K562 (cell line): Measurements from ENCODE around the gene DCP1B. TPM values are rescaled to one million over a fixed set of nuclear protein-coding genes. Genes with fewer than 3 reads are reported as not detected.

ENCODE experiments used
- ATAC-seq: fragments of 200-7000 bp; cut with Tn5 transposase; 3 replicates; pipeline ENCODE4 v1.9.1; 2020; ENCODE audit warnings: moderate library complexity
- BruUV-seq: library from RNA; stranded (reverse); fragments of 400-500 nt; replicated peaks from 2 replicates; lab custom pipeline; 2021; lab: Mats Ljungman, UMichigan
- CTCF ChIA-PET: fragments of 300-600 bp; formaldehyde crosslinking; extraction: SDS; loops from one replicate; lab custom pipeline; 2021; ENCODE audit warnings: low intra/inter-chr PET ratio; lab: Yijun Ruan, JAX
- POLR2A ChIA-PET: fragments of 300-600, 350-650 bp; sonication (Branson Sonifier 250); formaldehyde crosslinking; extraction: SDS; loops from one replicate; lab custom pipeline; 2021; ENCODE audit warnings: antibody characterized with exemption, inconsistent platforms; lab: Yijun Ruan, JAX
- DNase-seq, 4 experiments: peaks; one replicate each; pipeline versions ENCODE4 v3.0.0 to v3.0.0-alpha.2; 2011 to 2018; ENCODE audit warnings: low spot score in 3 of 4, mixed read lengths in 3 of 4; ENCODE audit errors: extremely low read depth in 1 of 4
- FAIRE-seq: peaks from 2 replicates; lab custom pipeline; 2011; peaks lifted over from hg19 to GRCh38; lab: Jason Lieb, UNC
- H2AFZ ChIP-seq: 2 replicates; pipeline ENCODE4 v1.6.0; 2011; ENCODE audit warnings: low read depth, low read length, control low read depth, inconsistent platforms
- H3K27ac ChIP-seq: fragments of 200-600 bp; 3 replicates; pipeline ENCODE4 v1.8.0; 2011; ENCODE audit warnings: low read depth, mild to moderate bottlenecking, control low read depth, inconsistent platforms, low read length, moderate library complexity, mixed read lengths; ENCODE audit errors: extremely low read depth
- H3K27me3 ChIP-seq, 2 experiments: fragments of 300-600 bp in 1 of 2; 2 replicates in 1 of 2; 3 replicates in 1 of 2; pipeline versions ENCODE4 v1.6.0 to v1.8.0; 2011; ENCODE audit warnings: inconsistent platforms in 2 of 2, low read length in 2 of 2, mild to moderate bottlenecking in 1 of 2, mixed read lengths in 1 of 2, moderate library complexity in 1 of 2; ENCODE audit not compliant: control insufficient read depth in 2 of 2, insufficient read depth in 2 of 2
- H3K36me3 ChIP-seq: fragments of 300-600 bp; 3 replicates; pipeline ENCODE4 v1.8.0; 2011; ENCODE audit warnings: mild to moderate bottlenecking, low read length, inconsistent platforms; ENCODE audit not compliant: control insufficient read depth, insufficient read depth
- H3K4me1 ChIP-seq, 2 experiments: fragments of 200-600 bp in 1 of 2; replicated peaks in 1 of 2; 2 replicates in 1 of 2; 3 replicates in 1 of 2; pipeline versions ENCODE4 v1.5.1 to v1.8.0; 2011; ENCODE audit warnings: inconsistent platforms in 2 of 2, low read length in 2 of 2, mild to moderate bottlenecking in 1 of 2, mixed read lengths in 1 of 2, moderate library complexity in 1 of 2; ENCODE audit not compliant: control insufficient read depth in 2 of 2, insufficient read depth in 2 of 2
- H3K4me2 ChIP-seq: 2 replicates; pipeline ENCODE4 v1.6.1; 2011; ENCODE audit warnings: low read length, control low read depth, inconsistent platforms, mixed read lengths; ENCODE audit not compliant: insufficient read depth
- H3K4me3 ChIP-seq: fragments of 200-600 bp; sonication (generic), shearing (Covaris generic); 2 replicates; pipeline ENCODE4 v1.5.1; 2016; ENCODE audit warnings: control low read depth, inconsistent platforms
- H3K79me2 ChIP-seq: fragments of 200-600 bp; 3 replicates; pipeline ENCODE4 v1.8.0; 2011; ENCODE audit warnings: low read length, inconsistent platforms; ENCODE audit not compliant: control insufficient read depth, insufficient read depth
- H3K9ac ChIP-seq, 2 experiments: 2 replicates each; pipeline versions ENCODE4 v1.6.0 to v1.6.1; 2011; ENCODE audit warnings: low read depth in 2 of 2, low read length in 2 of 2, control low read depth in 1 of 2, inconsistent platforms in 1 of 2, mild to moderate bottlenecking in 1 of 2, mixed read lengths in 1 of 2; ENCODE audit not compliant: insufficient read depth in 1 of 2
- H3K9me1 ChIP-seq: one replicate; pipeline ENCODE4 v1.6.0; 2011; ENCODE audit warnings: inconsistent platforms, mild to moderate bottlenecking, low read length, moderate library complexity; ENCODE audit not compliant: control insufficient read depth, insufficient read depth
- H3K9me3 ChIP-seq: replicated peaks from 2 replicates; pipeline ENCODE4 v1.5.1; 2011; ENCODE audit warnings: low read depth, low read length, inconsistent platforms; ENCODE audit not compliant: control insufficient read depth, insufficient read depth
- H4K20me1 ChIP-seq: replicated peaks from 2 replicates; pipeline ENCODE4 v1.6.1; 2011; ENCODE audit warnings: low read length, inconsistent platforms, mixed read lengths; ENCODE audit not compliant: control insufficient read depth, insufficient read depth
- ADNP ChIP-seq: fragments of 200-800 bp; sonication (Bioruptor generic); IDR thresholded peaks from 2 replicates; pipeline ENCODE4 v1.6.1; 2016; ENCODE audit warnings: missing genetic modification characterization, missing compliant biosample characterization
- BMI1 ChIP-seq: fragments of 150-350 bp; IDR thresholded peaks from 2 replicates; pipeline ENCODE4 v1.6.1; 2014; ENCODE audit warnings: low read length
- CLOCK ChIP-seq: fragments of 250-450 bp; sonication (Bioruptor Pico); IDR thresholded peaks from 2 replicates; pipeline ENCODE4 v1.4.0; 2020; ENCODE audit warnings: mild to moderate bottlenecking, moderate library complexity, borderline replicate concordance
- COPS2 ChIP-seq: fragments of 450-650 bp; conservative IDR thresholded peaks from 2 replicates; pipeline ENCODE4 v1.6.1; 2016; ENCODE audit warnings: mild to moderate bottlenecking, moderate library complexity
- CREB1 ChIP-seq, 2 experiments: sonication (generic) in 1 of 2; formaldehyde crosslinking in 1 of 2; IDR thresholded peaks; 2 replicates each; pipeline versions ENCODE4 v1.6.1 to v1.8.0; 2012 to 2022; ENCODE audit warnings: inconsistent platforms in 1 of 2, mild to moderate bottlenecking in 1 of 2, missing genetic modification reagents in 1 of 2, moderate library complexity in 1 of 2
- RBFOX2 ChIP-seq: fragments of 200-400 bp; formaldehyde crosslinking; IDR thresholded peaks from 2 replicates; pipeline ENCODE4 v1.6.1; 2017; ENCODE audit warnings: low read depth, mild to moderate bottlenecking, low read length, moderate library complexity
- SIRT6 ChIP-seq: IDR thresholded peaks from one replicate; pipeline ENCODE4 v1.6.1; 2012; ENCODE audit warnings: low read depth, mild to moderate bottlenecking, control low read depth, inconsistent platforms, low read length, moderate library complexity
- THRA ChIP-seq: fragments of 450-650 bp; IDR thresholded peaks from 2 replicates; pipeline ENCODE4 v1.6.1; 2017; ENCODE audit warnings: mild to moderate bottlenecking, moderate library complexity
- ZNF764 ChIP-seq: fragments of 250-450 bp; sonication (Bioruptor Pico); IDR thresholded peaks from 2 replicates; pipeline ENCODE4 v1.4.0; 2020; ENCODE audit warnings: low read depth, mild to moderate bottlenecking, moderate library complexity
- WGBS: fragments of 100-300 bp; shearing (Covaris generic); methylation state at CpG from one replicate; pipeline ENCODE4 v1.1.6; 2016; ENCODE audit warnings: low coverage, mixed read lengths; ENCODE audit not compliant: insufficient coverage; ENCODE audit errors: missing lambda C conversion rate; 5-methylcytosine and 5-hydroxymethylcytosine counted together
- in situ Hi-C: fragments of 300-500 bp; cut with MboI; formaldehyde crosslinking; loops from 4 replicates; pipeline ENCODE4 v1.15.0; 2018; ENCODE audit warnings: inconsistent platforms, mixed read lengths
- intact Hi-C: fragments of 100-400 bp; cut with micrococcal nuclease; formaldehyde crosslinking; loops from 2 replicates; pipeline ENCODE4 v1.14.2; 2022
- polyA plus RNA-seq, 8 experiments: library from polyadenylated mRNA; depleted of rRNA in 4 of 8; stranded (reverse) in 5 of 8; unstranded in 3 of 8; fragments of >200 nt; fragmentation: Nextera tagmentation in 2 of 8; fragmentation: Illumina TruSeq in 1 of 8; extraction: Ambion mirVana in 2 of 8; extraction: Trizol in 1 of 8; gene quantifications; 2 replicates each; pipeline versions ENCODE4 v1.2.1 to v1.2.3, GENCODE V29; 2011 to 2014; ENCODE audit warnings: inconsistent platforms in 1 of 8, missing spikeins in 1 of 8
- total RNA-seq, 7 experiments: library from RNA; depleted of rRNA in 6 of 7; stranded (reverse); fragments of >200 nt in 6 of 7; fragmentation: Illumina TruSeq in 2 of 7; extraction: Trizol in 2 of 7; gene quantifications; 2 replicates each; pipeline versions ENCODE4 v1.2.1 to v1.2.3, GENCODE V29; 2011 to 2021; ENCODE audit warnings: low replicate concordance in 1 of 7

Gene DCP1B
- total and polyA plus RNA-seq, 9 of the 15 experiments (the other 6 are each of a cell fraction or from before 2014, with no cell fraction given), result 0.83 to 7.3 (median 3.4) TPM

GRCh38 chr12:1919763-1920162 lies 84.5 kb downstream of the DCP1B start (continued):
- no peak for TF ChIP-seq THRA
- no peak for TF ChIP-seq ZNF764

- CTCF ChIA-PET, result no interaction called here
- no peak for FAIRE-seq
- in situ Hi-C loops, result no loop called here
- Histone ChIP-seq H3K9me3 (no peaks in the 10 kb centered on the region), H3K4me1 (peaks cover 36 to 50% of the 10 kb centered on the region in 2 experiments), H3K27ac (no peak overlapping the region), H3K9me1 (no peaks in the 10 kb centered on the region), H3K27me3 (peaks cover 2 to 6% of the 10 kb centered on the region in 2 experiments; a peak in 1 of 5 replicates), H3K9ac (no peak overlapping the region), H3K36me3 (no peaks in the 10 kb centered on the region), H4K20me1 (no peaks in the 10 kb centered on the region), H2AFZ (no peak overlapping the region), H3K79me2 (no peaks in the 10 kb centered on the region), H3K4me2 (no peak overlapping the region), H3K4me3 (no peak overlapping the region)
- no TSS peak for BruUV-seq
- 49% methylated on average over 5 of the region's 5 CpGs for WGBS
- DNase-seq, result peak in 1 of 4 experiments; percentile 1
- no peak for TF ChIP-seq CLOCK
- no peak for TF ChIP-seq SIRT6
- no peak for TF ChIP-seq RBFOX2
- no peak for TF ChIP-seq CREB1 (IDR thresholded peaks at IDR 0.05)
- no peak for TF ChIP-seq CREB1 (CRISPR knock-in tag; IDR thresholded peaks at IDR 0.05)
- TF ChIP-seq BMI1, result no peak
- TF ChIP-seq COPS2, result no peak
- no peak for TF ChIP-seq ADNP (tag)
- no peak for ATAC-seq
- POLR2A ChIA-PET, result interaction anchor here (1.0 kb wide), 1 partner anchor 152 kb away, joined by 3 read pairs; no protein-coding TSS in a partner anchor
- intact Hi-C loops, result loop anchor here (10.0 kb wide), 1 partner anchor 104 kb away; no protein-coding TSS in a partner anchor
Observed at GRCh38 chr12:1919284-1919683, 85.0 kb downstream of the DCP1B start.
